CD14-positive monocyte (primary cell): ENCODE results near the gene ADTRP. TPM values are rescaled to one million over a fixed set of nuclear protein-coding genes. Genes with fewer than 3 reads are reported as not detected.

Experiments used
- DNase-seq, 3 donors: peaks; one replicate each; pipeline ENCODE4 v3.0.0-alpha.2; 2011 to 2022
- H2AFZ ChIP-seq: 2 replicates; pipeline ENCODE4 v1.6.0; 2012; ENCODE audit warnings: mild to moderate bottlenecking, low read depth, low read length, inconsistent platforms; ENCODE audit not compliant: insufficient read depth, poor library complexity, severe bottlenecking
- H3K27ac ChIP-seq, 2 donors: 1 replicate in 1 of 2; 2 replicates in 1 of 2; pipeline ENCODE4 v1.5.1; 2012 to 2013; ENCODE audit warnings: low read length in 2 of 2, control low read depth in 1 of 2, inconsistent platforms in 1 of 2, low read depth in 1 of 2, mild to moderate bottlenecking in 1 of 2
- H3K27me3 ChIP-seq, 2 donors: one replicate each; pipeline versions ENCODE4 v1.6.0 to v1.6.1; 2011 to 2013; ENCODE audit warnings: low read length in 2 of 2; ENCODE audit not compliant: control insufficient read depth in 2 of 2, insufficient read depth in 2 of 2
- H3K36me3 ChIP-seq, 2 donors: replicated peaks in 1 of 2; 1 replicate in 1 of 2; 2 replicates in 1 of 2; pipeline versions ENCODE4 v1.5.1 to v1.6.1; 2012 to 2013; ENCODE audit warnings: low read length in 2 of 2, control low read depth in 1 of 2, inconsistent platforms in 1 of 2, mild to moderate bottlenecking in 1 of 2; ENCODE audit not compliant: insufficient read depth in 2 of 2, control insufficient read depth in 1 of 2
- H3K4me1 ChIP-seq, 2 donors: 1 replicate in 1 of 2; 2 replicates in 1 of 2; pipeline versions ENCODE4 v1.5.1 to v1.6.1; 2012 to 2013; ENCODE audit warnings: low read length in 2 of 2, control low read depth in 1 of 2, inconsistent platforms in 1 of 2, mild to moderate bottlenecking in 1 of 2, moderate library complexity in 1 of 2; ENCODE audit not compliant: insufficient read depth in 2 of 2, control insufficient read depth in 1 of 2
- H3K4me2 ChIP-seq: replicated peaks from 2 replicates; pipeline ENCODE3; 2012; ENCODE audit warnings: low read length, moderate library complexity, mild to moderate bottlenecking; ENCODE audit not compliant: poor library complexity, severe bottlenecking; ENCODE audit errors: extremely low read depth
- H3K4me3 ChIP-seq, 3 experiments: fragments of 200-600 bp in 1 of 3; sonication (generic) in 1 of 3; replicated peaks in 1 of 3; 1 replicate in 2 of 3; 2 replicates in 1 of 3; pipeline ENCODE4 v1.5.1; 2011 to 2013; ENCODE audit warnings: low read length in 3 of 3, mild to moderate bottlenecking in 3 of 3, control low read depth in 2 of 3, low read depth in 2 of 3, inconsistent platforms in 1 of 3, moderate library complexity in 1 of 3
- H3K79me2 ChIP-seq: 2 replicates; pipeline ENCODE4 v1.6.0; 2012; ENCODE audit warnings: mild to moderate bottlenecking, control low read depth, inconsistent platforms, low read length, moderate library complexity; ENCODE audit not compliant: insufficient read depth
- H3K9ac ChIP-seq: 2 replicates; pipeline ENCODE4 v1.6.0; 2017; ENCODE audit warnings: low read length, mild to moderate bottlenecking; ENCODE audit not compliant: insufficient read depth, poor library complexity, severe bottlenecking
- H3K9me3 ChIP-seq, 2 donors: replicated peaks in 1 of 2; 1 replicate in 1 of 2; 2 replicates in 1 of 2; pipeline versions ENCODE4 v1.5.1 to v1.6.1; 2012 to 2013; ENCODE audit warnings: low read length in 2 of 2, control low read depth in 1 of 2; ENCODE audit not compliant: control insufficient read depth in 1 of 2, insufficient read depth in 1 of 2
- H4K20me1 ChIP-seq: 2 replicates; pipeline ENCODE4 v1.6.0; 2012; ENCODE audit warnings: mild to moderate bottlenecking, low read length, control low read depth, moderate library complexity; ENCODE audit not compliant: insufficient read depth
- H3K27ac Mint-ChIP-seq, 7 donors: one replicate each; pipeline ENCODE4 v1.8.0; 2020; ENCODE audit warnings: mild to moderate bottlenecking in 7 of 7, mixed read lengths in 7 of 7, moderate library complexity in 6 of 7, inconsistent platforms in 2 of 7
- H3K27me3 Mint-ChIP-seq, 3 donors: one replicate each; pipeline ENCODE4 v1.8.0; 2021 to 2022; ENCODE audit warnings: low read depth in 3 of 3, mild to moderate bottlenecking in 3 of 3, mixed read lengths in 3 of 3, moderate library complexity in 3 of 3, inconsistent platforms in 1 of 3
- H3K36me3 Mint-ChIP-seq, 2 donors: one replicate each; pipeline ENCODE4 v1.8.0; 2020; ENCODE audit warnings: mixed read lengths in 2 of 2, inconsistent platforms in 1 of 2, mild to moderate bottlenecking in 1 of 2
- H3K4me1 Mint-ChIP-seq: one replicate; pipeline ENCODE4 v1.8.0; 2020; ENCODE audit warnings: mild to moderate bottlenecking, mixed read lengths
- H3K4me3 Mint-ChIP-seq, 2 donors: one replicate each; pipeline ENCODE4 v1.8.0; 2020; ENCODE audit warnings: mild to moderate bottlenecking in 2 of 2, mixed read lengths in 2 of 2, moderate library complexity in 1 of 2
- H3K9me3 Mint-ChIP-seq, 7 donors: one replicate each; pipeline ENCODE4 v1.8.0; 2020 to 2022; ENCODE audit warnings: mixed read lengths in 7 of 7, mild to moderate bottlenecking in 6 of 7, moderate library complexity in 6 of 7, inconsistent platforms in 2 of 7
- WGBS: methylation state at CpG from one replicate; pipeline ENCODE4 v1.1.5; 2013; ENCODE audit warnings: missing lambda C conversion rate; ENCODE audit not compliant: insufficient coverage; 5-methylcytosine and 5-hydroxymethylcytosine counted together
- intact Hi-C, 2 donors: fragments of 100-400 bp; cut with micrococcal nuclease; formaldehyde crosslinking; loops; one replicate each; pipeline versions ENCODE4 v1.15.0 to v1.15.1; 2023
- polyA plus RNA-seq, 3 donors: library from polyadenylated mRNA; depleted of rRNA in 1 of 3; unstranded in 2 of 3; stranded (reverse) in 1 of 3; fragments of 300-500 nt in 2 of 3; fragments of >200 nt in 1 of 3; fragmentation: Illumina TruSeq in 2 of 3; gene quantifications; 1 replicate in 2 of 3; 2 replicates in 1 of 3; pipeline ENCODE4 v1.2.3, GENCODE V29; 2012 to 2021
- TF ChIP-seq, protein P1 (sequence below): fragments of 200-600 bp; IDR thresholded peaks from one replicate; pipeline ENCODE4 v1.8.0; 2022; ENCODE audit warnings: antibody characterized with exemption, mild to moderate bottlenecking

ADTRP gene
- polyA plus RNA-seq, 3 donors, result 0.04 to 0.20 TPM; not detected in 1

DNA sequence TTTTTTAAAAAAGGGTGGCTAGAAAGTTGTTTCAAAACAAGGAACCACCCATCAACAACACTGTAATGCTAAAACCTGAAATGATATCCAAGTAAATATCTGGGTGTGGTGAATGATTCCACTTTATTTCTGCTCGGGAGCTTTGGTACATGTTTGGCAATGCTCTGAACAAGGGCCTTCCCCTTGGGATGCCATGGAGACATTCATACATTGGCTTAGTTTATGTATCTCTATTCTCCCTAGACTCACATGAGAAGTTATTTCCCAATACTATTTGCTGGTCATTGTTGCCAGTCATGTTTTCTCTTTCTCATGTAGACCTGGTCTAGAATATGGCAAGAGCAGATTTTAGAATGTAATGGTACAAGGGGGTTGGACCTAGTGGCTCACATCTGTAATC, 22.9 kb downstream of the ADTRP start:
- Histone ChIP-seq H3K9me3 (peaks cover 8 to 10% of the 10 kb centered on the region in 2 donors), H3K4me3 (no peak overlapping the region), H3K9ac (no peak overlapping the region), H3K36me3 (no peaks in the 10 kb centered on the region), H3K4me1 (peaks cover 0 to 4% of the 10 kb centered on the region in 2 donors), H3K27me3 (no peaks in the 10 kb centered on the region), H3K4me2 (no peak overlapping the region), H3K27ac (no peak overlapping the region), H4K20me1 (no peaks in the 10 kb centered on the region), H2AFZ (no peak overlapping the region), H3K79me2 (no peaks in the 10 kb centered on the region)
- DNase-seq, result peak in 1 of 3 donors; percentile 60
- peaks cover 5 to 11% (median 8%) of the 10 kb centered on the region in 7 donors for H3K9me3 Mint-ChIP-seq
- H3K4me3 Mint-ChIP-seq, result no peak overlapping the region
- intact Hi-C loops, result no loop called here
- no peak overlapping the region for H3K27ac Mint-ChIP-seq
- TF ChIP-seq, protein P1, sequence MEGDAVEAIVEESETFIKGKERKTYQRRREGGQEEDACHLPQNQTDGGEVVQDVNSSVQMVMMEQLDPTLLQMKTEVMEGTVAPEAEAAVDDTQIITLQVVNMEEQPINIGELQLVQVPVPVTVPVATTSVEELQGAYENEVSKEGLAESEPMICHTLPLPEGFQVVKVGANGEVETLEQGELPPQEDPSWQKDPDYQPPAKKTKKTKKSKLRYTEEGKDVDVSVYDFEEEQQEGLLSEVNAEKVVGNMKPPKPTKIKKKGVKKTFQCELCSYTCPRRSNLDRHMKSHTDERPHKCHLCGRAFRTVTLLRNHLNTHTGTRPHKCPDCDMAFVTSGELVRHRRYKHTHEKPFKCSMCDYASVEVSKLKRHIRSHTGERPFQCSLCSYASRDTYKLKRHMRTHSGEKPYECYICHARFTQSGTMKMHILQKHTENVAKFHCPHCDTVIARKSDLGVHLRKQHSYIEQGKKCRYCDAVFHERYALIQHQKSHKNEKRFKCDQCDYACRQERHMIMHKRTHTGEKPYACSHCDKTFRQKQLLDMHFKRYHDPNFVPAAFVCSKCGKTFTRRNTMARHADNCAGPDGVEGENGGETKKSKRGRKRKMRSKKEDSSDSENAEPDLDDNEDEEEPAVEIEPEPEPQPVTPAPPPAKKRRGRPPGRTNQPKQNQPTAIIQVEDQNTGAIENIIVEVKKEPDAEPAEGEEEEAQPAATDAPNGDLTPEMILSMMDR, result no peak
- WGBS, result no CpG with 5 or more reads among the region's 1 CpG
- H3K4me1 Mint-ChIP-seq, result peaks cover 6% of the 10 kb centered on the region
- H3K27me3 Mint-ChIP-seq, result peaks cover 0 to 4% (median 2%) of the 10 kb centered on the region in 3 donors
- H3K36me3 Mint-ChIP-seq, result peaks cover 3 to 6% of the 10 kb centered on the region in 2 donors

DNA sequence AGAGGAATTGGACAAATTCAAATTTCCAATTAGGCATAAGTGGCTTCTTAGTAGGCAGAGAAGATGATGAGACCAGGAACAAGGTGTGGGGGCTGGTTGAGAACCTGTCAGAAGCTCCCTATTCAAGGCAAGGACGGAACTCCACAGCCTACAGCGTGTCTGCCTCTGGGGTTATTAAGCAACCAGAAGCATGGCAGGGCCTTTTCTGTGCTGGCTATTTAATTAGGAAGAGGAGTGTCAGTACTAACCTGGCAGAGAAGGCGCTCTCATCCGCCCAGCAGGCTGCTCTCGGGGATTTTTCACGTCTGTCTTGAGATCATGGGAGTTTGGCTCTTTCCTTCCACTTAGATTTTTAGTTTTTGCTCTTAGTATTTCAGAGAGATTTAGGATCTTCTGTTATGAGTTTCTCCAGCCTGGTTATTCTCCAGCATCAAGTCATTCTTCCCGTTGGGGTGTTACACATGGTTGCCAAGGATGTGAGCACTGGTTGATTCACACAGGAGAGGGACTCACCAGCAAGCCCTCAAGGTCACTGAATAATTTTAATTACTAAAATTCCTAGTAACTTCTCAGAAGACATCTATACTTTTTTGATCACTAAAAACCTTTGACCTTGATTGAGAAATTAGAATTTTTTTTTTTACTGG, 23.9 kb downstream of the ADTRP start:
- Histone ChIP-seq H3K9ac (no peak overlapping the region), H3K4me2 (no peak overlapping the region)
- 92% methylated on average over 5 of the region's 7 CpGs for WGBS

More for the DNA sequence above, 23.9 kb downstream of the ADTRP start:
- Histone ChIP-seq H2AFZ (no peak overlapping the region), H3K4me1 (no peaks in the 10 kb centered on the region), H4K20me1 (no peaks in the 10 kb centered on the region), H3K4me3 (no peak overlapping the region), H3K79me2 (no peaks in the 10 kb centered on the region), H3K27ac (no peak overlapping the region), H3K27me3 (no peaks in the 10 kb centered on the region), H3K36me3 (no peaks in the 10 kb centered on the region), H3K9me3 (peaks cover 8 to 10% of the 10 kb centered on the region in 2 donors)
- no peak overlapping the region for H3K27ac Mint-ChIP-seq
- TF ChIP-seq, protein P1, result no peak
- DNase-seq, result no peak
- peaks cover 5 to 11% (median 8%) of the 10 kb centered on the region in 7 donors for H3K9me3 Mint-ChIP-seq
- peaks cover 3 to 6% of the 10 kb centered on the region in 2 donors for H3K36me3 Mint-ChIP-seq
- no peak overlapping the region for H3K4me3 Mint-ChIP-seq
- H3K4me1 Mint-ChIP-seq, result no peaks in the 10 kb centered on the region
- intact Hi-C loops, result no loop called here
- H3K27me3 Mint-ChIP-seq, result peaks cover 0 to 2% (median 1%) of the 10 kb centered on the region in 3 donors
